ENCODE data around the gene EIF4E.

The EIF4E gene

DNA sequence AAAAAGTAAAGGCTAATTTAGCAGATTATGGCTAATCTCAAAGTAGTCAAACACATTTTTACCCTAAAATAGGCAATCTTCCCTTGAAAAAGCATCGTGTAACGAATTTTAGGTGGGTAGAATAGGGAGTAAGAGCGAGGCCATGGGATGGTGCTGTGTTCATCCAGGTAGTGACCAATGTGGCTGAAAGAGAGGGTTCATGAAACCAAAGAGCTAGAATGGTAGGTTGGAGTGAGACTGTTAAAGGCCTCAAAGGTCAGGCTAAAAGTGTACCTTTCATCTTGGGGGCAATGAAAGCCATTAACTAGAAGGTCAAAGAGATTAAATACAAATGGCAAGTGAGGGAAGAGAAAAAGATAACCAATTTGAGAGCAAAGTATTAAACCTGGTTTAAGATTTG lies 23.6 kb downstream of the EIF4E start:
- no peak overlapping the region for H3K4me3 ChIP-seq (ENCODE audit: low read depth, low read length)
- in situ Hi-C loops (cut with HindIII; ENCODE audit: low sequenced_read_pairs), result no loop called here
- TF ChIP-seq, protein P1, sequence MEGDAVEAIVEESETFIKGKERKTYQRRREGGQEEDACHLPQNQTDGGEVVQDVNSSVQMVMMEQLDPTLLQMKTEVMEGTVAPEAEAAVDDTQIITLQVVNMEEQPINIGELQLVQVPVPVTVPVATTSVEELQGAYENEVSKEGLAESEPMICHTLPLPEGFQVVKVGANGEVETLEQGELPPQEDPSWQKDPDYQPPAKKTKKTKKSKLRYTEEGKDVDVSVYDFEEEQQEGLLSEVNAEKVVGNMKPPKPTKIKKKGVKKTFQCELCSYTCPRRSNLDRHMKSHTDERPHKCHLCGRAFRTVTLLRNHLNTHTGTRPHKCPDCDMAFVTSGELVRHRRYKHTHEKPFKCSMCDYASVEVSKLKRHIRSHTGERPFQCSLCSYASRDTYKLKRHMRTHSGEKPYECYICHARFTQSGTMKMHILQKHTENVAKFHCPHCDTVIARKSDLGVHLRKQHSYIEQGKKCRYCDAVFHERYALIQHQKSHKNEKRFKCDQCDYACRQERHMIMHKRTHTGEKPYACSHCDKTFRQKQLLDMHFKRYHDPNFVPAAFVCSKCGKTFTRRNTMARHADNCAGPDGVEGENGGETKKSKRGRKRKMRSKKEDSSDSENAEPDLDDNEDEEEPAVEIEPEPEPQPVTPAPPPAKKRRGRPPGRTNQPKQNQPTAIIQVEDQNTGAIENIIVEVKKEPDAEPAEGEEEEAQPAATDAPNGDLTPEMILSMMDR (IDR thresholded peaks at IDR 0.05; ENCODE audit: low read depth, low read length, missing control alignments), result no peak
- DNase-seq (ENCODE audit: low read depth), result no peak

DNA sequence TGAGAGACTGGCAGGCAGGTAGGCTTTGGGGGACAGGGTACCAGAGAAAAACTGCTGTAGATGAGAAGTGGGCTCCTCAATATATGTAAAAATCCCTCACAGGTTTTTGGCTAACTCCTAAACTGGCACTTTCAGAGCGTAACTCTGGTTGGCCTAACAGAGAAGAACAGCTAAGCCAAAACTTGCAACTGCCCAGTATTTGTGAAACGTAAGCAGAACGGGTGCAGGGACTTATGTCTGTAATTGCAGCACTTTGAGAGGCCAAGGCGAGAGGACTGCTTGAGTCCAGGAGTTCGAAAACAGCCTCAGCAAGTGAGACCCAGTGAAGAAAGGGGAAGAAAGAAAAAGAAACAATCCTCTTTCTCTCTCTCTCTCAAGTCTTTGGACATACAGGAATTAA lies 25.0 kb downstream of the EIF4E start:
- no peak for DNase-seq (ENCODE audit: low read depth)
- in situ Hi-C loops (cut with HindIII; ENCODE audit: low sequenced_read_pairs), result no loop called here
- TF ChIP-seq, protein P1 (IDR thresholded peaks at IDR 0.05; ENCODE audit: low read depth, low read length, missing control alignments), result no peak
- no peak overlapping the region for H3K4me3 ChIP-seq (ENCODE audit: low read depth, low read length)

DNA sequence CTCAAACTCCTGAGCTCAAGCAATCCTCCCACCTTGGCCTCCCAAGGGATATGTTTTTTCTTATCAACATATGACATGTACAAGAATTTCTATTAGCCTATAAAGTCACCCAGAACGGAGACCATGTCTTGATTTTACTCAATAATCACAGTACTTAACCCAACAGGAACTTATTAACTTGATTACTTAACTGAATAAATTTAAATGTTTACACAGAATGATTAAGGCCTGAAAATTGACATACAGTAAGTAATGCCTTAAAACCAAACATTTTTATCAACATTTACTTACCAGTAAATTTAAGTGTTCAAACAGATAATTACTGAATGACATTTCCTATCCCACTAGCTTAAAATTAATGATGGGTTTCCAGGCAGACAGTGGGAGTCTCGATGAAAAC lies 25.4 kb downstream of the EIF4E start:
- H3K4me3 ChIP-seq (ENCODE audit: low read depth, low read length), result no peak overlapping the region
- TF ChIP-seq, protein P1 (IDR thresholded peaks at IDR 0.05; ENCODE audit: low read depth, low read length, missing control alignments), result no peak
- DNase-seq (ENCODE audit: low read depth), result no peak
- in situ Hi-C loops (cut with HindIII; ENCODE audit: low sequenced_read_pairs), result no loop called here

DNA sequence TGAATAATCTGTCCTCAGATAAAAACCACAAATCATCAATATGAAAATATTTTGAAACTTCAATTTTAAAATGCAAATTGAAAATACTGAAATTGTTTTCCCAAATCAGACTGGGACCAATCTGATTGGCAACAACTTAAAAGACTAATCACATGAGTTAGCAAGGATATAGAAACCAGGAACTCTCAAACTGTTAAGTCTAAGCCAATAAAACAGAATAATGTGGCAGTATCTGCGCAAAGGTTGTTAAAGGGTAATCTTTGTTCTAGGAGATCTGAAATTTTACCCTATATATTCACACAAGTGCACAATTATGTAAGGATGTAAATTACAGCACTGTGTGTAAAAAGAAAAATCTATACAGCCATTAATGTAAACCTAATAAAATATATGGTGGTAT lies 29.7 kb downstream of the EIF4E start:
- DNase-seq (ENCODE audit: low read depth), result no peak
- TF ChIP-seq, protein P1 (IDR thresholded peaks at IDR 0.05; ENCODE audit: low read depth, low read length, missing control alignments), result no peak
- in situ Hi-C loops (cut with HindIII; ENCODE audit: low sequenced_read_pairs), result no loop called here
- no peak overlapping the region for H3K4me3 ChIP-seq (ENCODE audit: low read depth, low read length)

GRCh38 chr4:98891478-98892337 lies 37.2 kb downstream of the EIF4E start:
- TF ChIP-seq, protein P1 (IDR thresholded peaks at IDR 0.05; ENCODE audit: low read depth, low read length, missing control alignments), result no peak
- DNase-seq (ENCODE audit: low read depth), result no peak
- in situ Hi-C loops (cut with HindIII; ENCODE audit: low sequenced_read_pairs), result no loop called here
- no peak overlapping the region for H3K4me3 ChIP-seq (ENCODE audit: low read depth, low read length)

DNA sequence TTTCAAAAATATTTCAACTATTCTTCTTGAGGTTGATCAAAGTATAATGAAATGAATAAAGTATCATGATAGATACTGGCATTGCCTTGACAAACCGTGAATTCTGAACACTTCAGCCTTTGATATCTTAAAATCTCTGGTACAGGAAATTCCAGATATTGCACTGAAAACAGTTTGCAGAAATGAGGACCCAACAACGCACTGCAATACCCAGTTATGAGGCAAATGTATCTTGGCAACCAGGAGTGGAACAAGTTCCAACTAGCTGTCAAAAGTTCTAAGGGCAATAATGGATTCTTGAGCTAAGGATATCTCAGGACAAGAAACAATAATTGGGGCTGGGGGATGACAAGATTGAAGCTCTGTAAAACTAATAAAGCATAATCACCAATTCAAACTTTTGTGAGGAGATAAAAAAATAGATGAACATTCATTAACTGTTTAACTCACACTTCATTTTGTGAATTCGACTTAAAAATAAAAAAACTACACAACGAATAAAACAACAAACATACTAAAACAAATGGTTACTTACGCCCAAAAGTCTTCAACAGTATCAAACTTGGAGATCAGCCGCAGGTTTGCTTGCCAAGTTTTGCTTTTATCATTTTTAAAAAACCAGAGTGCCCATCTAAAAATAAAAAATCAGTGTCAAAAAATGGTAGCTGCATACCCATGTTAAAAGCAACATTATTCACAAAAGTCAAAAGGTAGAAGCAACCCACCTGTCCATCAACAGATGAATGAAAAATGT lies 38.1 kb downstream of the EIF4E start:
- H3K4me3 ChIP-seq (ENCODE audit: low read depth, low read length), result no peak overlapping the region
- no peak for DNase-seq (ENCODE audit: low read depth)
- in situ Hi-C loops (cut with HindIII; ENCODE audit: low sequenced_read_pairs), result no loop called here
- TF ChIP-seq, protein P1 (IDR thresholded peaks at IDR 0.05; ENCODE audit: low read depth, low read length, missing control alignments), result no peak

Data from astrocyte of the cerebellum (primary cell).